Spleen (tissue), 7 donors: ENCODE data around the gene MMAB.

Experiments
- CTCF ChIP-seq, 11 experiments: fragments of 200-600 bp in 7 of 11; fragments of 450-650 bp in 4 of 11; sonication (generic) in 4 of 11; IDR thresholded peaks in 8 of 11; conservative IDR thresholded peaks in 3 of 11; 1 replicate in 7 of 11; 2 replicates in 4 of 11; pipeline versions ENCODE4 v1.4.0 to v1.8.0; 2016 to 2021; ENCODE audit warnings: antibody characterized with exemption in 11 of 11, inconsistent platforms in 4 of 11, mild to moderate bottlenecking in 1 of 11
- POLR2AphosphoS5 ChIP-seq, 3 donors: sonication (generic); formaldehyde crosslinking; IDR thresholded peaks; one replicate each; pipeline ENCODE4 v1.5.1; 2017; ENCODE audit warnings: antibody characterized with exemption in 3 of 3
- donor health status: DM: no; HTN: no; CAD: no; lungs with moderate emphysema.
- donor health status: DM: no; HTN: no; CAD: no.
- donor health status: DM: no; HTN: no; CAD: no.

- TF ChIP-seq CTCF (IDR thresholded peaks at IDR 0.05 in 8 of 11, conservative IDR thresholded peaks at IDR 0.05 in 3 of 11): no peak
- no peak for TF ChIP-seq POLR2AphosphoS5 (IDR thresholded peaks at IDR 0.05)
Observed at GRCh38 chr12:109541413-109541726, 31.9 kb downstream of the MMAB start.
